Measurements from ENCODE around the gene TRIM43B.
"Not testable (repeated sequence)": the region's sequence is repeated elsewhere in the genome, so short reads cannot be mapped to it uniquely, and the experiment has no call there.

The TRIM43B gene

GRCh38 chr2:95435162-95435871 lies 49.2 kb downstream of the TRIM43B start:
- H3K9me3 ChIP-seq (ENCODE audit: control insufficient read depth, insufficient read depth, low read depth, low read length); H3K36me3 ChIP-seq (ENCODE audit: control insufficient read depth in 2 of 2, insufficient read depth in 1 of 2, low read length in 2 of 2); CTCF ChIA-PET; H3K4me3 ChIP-seq (ENCODE audit: low read depth, low read length); H3K27ac ChIP-seq (ENCODE audit: extremely low read depth, low read depth, low read length); POLR2A ChIA-PET; H3K4me1 ChIP-seq (ENCODE audit: control insufficient read depth, insufficient read depth, low read length): not testable (repeated sequence)

- H3K4me1 ChIP-seq (ENCODE audit: control insufficient read depth, insufficient read depth, low read length); H3K9me3 ChIP-seq (ENCODE audit: control insufficient read depth, insufficient read depth, low read depth, low read length); H3K36me3 ChIP-seq (ENCODE audit: control insufficient read depth in 2 of 2, insufficient read depth in 1 of 2, low read length in 2 of 2); H3K4me3 ChIP-seq (ENCODE audit: low read depth, low read length); POLR2A ChIA-PET; CTCF ChIA-PET; H3K27ac ChIP-seq (ENCODE audit: extremely low read depth, low read depth, low read length): not testable (repeated sequence)
Observed at GRCh38 chr2:95434507-95435076, 50.0 kb downstream of the TRIM43B start.

DNA sequence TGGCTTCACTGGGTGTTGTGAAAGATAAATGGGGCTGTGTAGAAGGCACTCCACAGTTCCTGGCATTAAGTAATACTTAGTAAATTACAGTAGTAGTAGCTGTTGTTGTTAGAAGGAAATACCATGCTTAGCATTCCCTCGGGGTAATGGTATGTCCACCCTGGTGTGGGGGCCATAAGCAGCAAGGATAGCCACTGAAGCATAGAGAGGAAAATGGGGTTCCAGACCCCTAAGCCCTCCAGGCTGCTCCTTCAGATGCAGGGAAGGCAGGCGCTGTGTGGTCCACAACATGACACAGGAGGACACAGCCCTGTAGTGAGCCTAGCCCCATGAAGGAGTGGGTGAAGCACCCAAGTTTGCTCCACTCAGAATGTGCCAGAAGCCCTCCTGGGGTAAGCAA lies 50.6 kb downstream of the TRIM43B start:
- CTCF ChIA-PET; POLR2A ChIA-PET; H3K4me1 ChIP-seq (ENCODE audit: control insufficient read depth, insufficient read depth, low read length); H3K27ac ChIP-seq (ENCODE audit: extremely low read depth, low read depth, low read length); H3K9me3 ChIP-seq (ENCODE audit: control insufficient read depth, insufficient read depth, low read depth, low read length); H3K4me3 ChIP-seq (ENCODE audit: low read depth, low read length); H3K36me3 ChIP-seq (ENCODE audit: control insufficient read depth in 2 of 2, insufficient read depth in 1 of 2, low read length in 2 of 2): not testable (repeated sequence)

- H3K4me3 ChIP-seq (ENCODE audit: low read depth, low read length); POLR2A ChIA-PET; H3K4me1 ChIP-seq (ENCODE audit: control insufficient read depth, insufficient read depth, low read length); H3K27ac ChIP-seq (ENCODE audit: extremely low read depth, low read depth, low read length); CTCF ChIA-PET; H3K9me3 ChIP-seq (ENCODE audit: control insufficient read depth, insufficient read depth, low read depth, low read length); H3K36me3 ChIP-seq (ENCODE audit: control insufficient read depth in 2 of 2, insufficient read depth in 1 of 2, low read length in 2 of 2): not testable (repeated sequence)
Observed at GRCh38 chr2:95433373-95433772, 51.2 kb downstream of the TRIM43B start.

- H3K36me3 ChIP-seq (ENCODE audit: control insufficient read depth in 2 of 2, insufficient read depth in 1 of 2, low read length in 2 of 2); H3K4me1 ChIP-seq (ENCODE audit: control insufficient read depth, insufficient read depth, low read length); H3K4me3 ChIP-seq (ENCODE audit: low read depth, low read length); H3K27ac ChIP-seq (ENCODE audit: extremely low read depth, low read depth, low read length); H3K9me3 ChIP-seq (ENCODE audit: control insufficient read depth, insufficient read depth, low read depth, low read length); POLR2A ChIA-PET; CTCF ChIA-PET: not testable (repeated sequence)
Observed at GRCh38 chr2:95429748-95430467, 54.6 kb downstream of the TRIM43B start.

DNA sequence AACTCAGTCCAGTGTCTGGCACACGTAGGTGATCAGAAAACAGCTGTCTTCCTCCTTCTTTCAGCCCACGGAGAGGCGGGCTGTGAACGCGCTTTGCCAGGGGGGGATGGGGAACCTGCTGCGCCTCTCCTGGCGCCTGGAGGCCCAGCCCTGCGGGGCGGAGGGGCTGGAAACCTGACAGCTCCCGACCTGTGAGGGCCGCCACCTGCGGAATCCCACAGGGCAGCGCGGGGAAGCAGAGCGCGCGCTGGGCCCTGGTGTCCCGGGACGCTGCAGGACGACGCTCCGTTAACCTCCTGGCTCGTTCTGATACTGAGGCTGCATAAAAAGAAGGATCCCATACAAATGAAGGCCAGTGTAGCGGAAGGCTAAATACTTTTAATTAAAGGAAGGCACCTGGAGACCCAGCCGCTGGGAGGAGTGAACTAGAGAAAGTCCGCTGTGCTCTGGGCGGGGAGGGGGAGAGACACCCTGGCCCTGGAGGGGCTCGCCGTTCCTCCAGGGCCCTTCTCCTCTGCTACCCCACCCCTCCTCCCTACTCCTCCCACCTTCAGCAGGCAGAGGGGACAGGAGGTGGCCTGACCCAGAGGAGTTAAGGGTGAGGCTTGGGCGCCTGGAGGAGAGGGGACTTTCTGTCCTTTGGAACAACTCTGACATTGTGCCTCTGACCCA lies 57.2 kb downstream of the TRIM43B start:
- H3K36me3 ChIP-seq (ENCODE audit: control insufficient read depth in 2 of 2, insufficient read depth in 1 of 2, low read length in 2 of 2); H3K9me3 ChIP-seq (ENCODE audit: control insufficient read depth, insufficient read depth, low read depth, low read length); H3K4me3 ChIP-seq (ENCODE audit: low read depth, low read length); POLR2A ChIA-PET; CTCF ChIA-PET; H3K27ac ChIP-seq (ENCODE audit: extremely low read depth, low read depth, low read length); H3K4me1 ChIP-seq (ENCODE audit: control insufficient read depth, insufficient read depth, low read length): not testable (repeated sequence)

All from HEK293 (cell line).